GM12878 (cell line): ENCODE data around the gene DDX24.

ENCODE experiments used
- CTCF ChIP-seq, 3 experiments: IDR thresholded peaks in 2 of 3; conservative IDR thresholded peaks in 1 of 3; 2 replicates each; pipeline ENCODE4 v1.5.1; 2011; ENCODE audit warnings: low read depth in 3 of 3, low read length in 3 of 3, mild to moderate bottlenecking in 3 of 3, control low read depth in 2 of 3, moderate library complexity in 2 of 3, inconsistent platforms in 1 of 3, mixed read lengths in 1 of 3; ENCODE audit not compliant: control insufficient read depth in 2 of 3, insufficient read depth in 1 of 3; ENCODE audit errors: extremely low read depth in 1 of 3
- DPF2 ChIP-seq: fragments of 450-650 bp; IDR thresholded peaks from 2 replicates; pipeline ENCODE4 v1.6.1; 2017; ENCODE audit warnings: mild to moderate bottlenecking
- NBN ChIP-seq: fragments of 450-650 bp; IDR thresholded peaks from 2 replicates; pipeline ENCODE4 v1.6.1; 2016
- NFIC ChIP-seq: IDR thresholded peaks from 2 replicates; pipeline ENCODE4 v1.6.1; 2012; ENCODE audit warnings: low read depth, mild to moderate bottlenecking, inconsistent platforms, low read length, moderate library complexity
- STAT3 ChIP-seq: IDR thresholded peaks from 2 replicates; pipeline ENCODE4 v1.6.1; 2011; ENCODE audit warnings: low read depth, low read length, improper control_type of control experiment
- TAF1 ChIP-seq: IDR thresholded peaks from 2 replicates; pipeline ENCODE4 v1.6.1; 2011; ENCODE audit warnings: mild to moderate bottlenecking, low read depth, low read length, borderline replicate concordance
- TCF12 ChIP-seq: IDR thresholded peaks from 2 replicates; pipeline ENCODE4 v1.6.1; 2011; ENCODE audit warnings: low read depth, mild to moderate bottlenecking, low read length
- TCF3 ChIP-seq: IDR thresholded peaks from 2 replicates; pipeline ENCODE4 v1.6.1; 2012; ENCODE audit warnings: low read depth, mild to moderate bottlenecking, low read length, borderline replicate concordance; ENCODE audit not compliant: insufficient read depth
- YY1 ChIP-seq: IDR thresholded peaks from 2 replicates; pipeline ENCODE4 v1.6.1; 2011; ENCODE audit warnings: low read depth, mild to moderate bottlenecking, low read length

- TF ChIP-seq DPF2, result no peak
- no peak for TF ChIP-seq TCF3
- TF ChIP-seq NFIC, result no peak
- no peak for TF ChIP-seq CTCF (IDR thresholded peaks at IDR 0.05 in 2 of 3, conservative IDR thresholded peaks at IDR 0.05 in 1 of 3; ENCODE audit: control insufficient read depth in 2 of 3, extremely low read depth in 1 of 3, insufficient read depth in 1 of 3, low read depth in 3 of 3, low read length in 3 of 3)
- no peak for TF ChIP-seq STAT3
- TF ChIP-seq TCF12, result no peak
- TF ChIP-seq YY1, result no peak
- TF ChIP-seq NBN, result no peak
- TF ChIP-seq TAF1, result no peak
These were observed 45.3 kb upstream of the DDX24 start for GRCh38 chr14:94126419-94126677.
